GM23338 (cell line): Measurements from ENCODE around the gene SORD. TPM values are rescaled to one million over a fixed set of nuclear protein-coding genes. Genes with fewer than 3 reads are reported as not detected.
"Not testable (repeated sequence)": the region's sequence is repeated elsewhere in the genome, so short reads cannot be mapped to it uniquely, and the experiment has no call there.

ENCODE experiments used
- ATAC-seq: fragments of 200-7000 bp; cut with Tn5 transposase; 3 replicates; pipeline ENCODE4 v1.9.1; 2020
- DNase-seq: peaks from one replicate; pipeline ENCODE4 v3.0.0-alpha.2; 2015; ENCODE audit warnings: low spot score
- H2AFZ ChIP-seq: fragments of 200-600 bp; sonication (generic); 2 replicates; pipeline ENCODE4 v1.8.0; 2016; ENCODE audit warnings: antibody characterized with exemption, mild to moderate bottlenecking, moderate library complexity
- H3F3A ChIP-seq: fragments of 200-600 bp; sonication (generic); replicated peaks from 2 replicates; pipeline ENCODE4 v1.8.0; 2017; ENCODE audit warnings: antibody characterized with exemption, mixed run types, low read depth
- H3K27ac ChIP-seq: fragments of 200-600 bp; sonication (generic); 2 replicates; pipeline ENCODE4 v1.6.1; 2016; ENCODE audit warnings: low read depth
- H3K27me3 ChIP-seq: fragments of 200-600 bp; sonication (generic); 2 replicates; pipeline ENCODE4 v1.8.0; 2016; ENCODE audit warnings: mild to moderate bottlenecking, mixed run types, moderate library complexity; ENCODE audit not compliant: insufficient read depth
- H3K36me3 ChIP-seq: fragments of 200-600 bp; sonication (generic); 2 replicates; pipeline ENCODE4 v1.8.0; 2016; ENCODE audit warnings: mild to moderate bottlenecking; ENCODE audit not compliant: insufficient read depth
- H3K4me1 ChIP-seq: fragments of 200-600 bp; sonication (generic); 2 replicates; pipeline ENCODE4 v1.8.0; 2016; ENCODE audit warnings: mild to moderate bottlenecking, moderate library complexity; ENCODE audit not compliant: insufficient read depth
- H3K4me2 ChIP-seq: fragments of 200-600 bp; sonication (generic); 2 replicates; pipeline ENCODE4 v1.7.1; 2017; ENCODE audit warnings: mixed run types
- H3K4me3 ChIP-seq: fragments of 200-600 bp; sonication (generic); 2 replicates; pipeline ENCODE4 v1.6.1; 2016; ENCODE audit warnings: mixed run types
- H3K79me2 ChIP-seq: fragments of 200-600 bp; sonication (generic); replicated peaks from 2 replicates; pipeline ENCODE4 v1.8.0; 2017; ENCODE audit warnings: mild to moderate bottlenecking; ENCODE audit not compliant: insufficient read depth
- H3K9me2 ChIP-seq: fragments of 200-600 bp; sonication (generic); 2 replicates; pipeline ENCODE4 v1.8.0; 2017; ENCODE audit not compliant: insufficient read depth
- H4K20me1 ChIP-seq: fragments of 200-600 bp; sonication (generic); replicated peaks from 2 replicates; pipeline ENCODE4 v1.8.0; 2017; ENCODE audit warnings: mild to moderate bottlenecking; ENCODE audit not compliant: insufficient read depth
- H3K27ac Mint-ChIP-seq: 2 replicates; pipeline ENCODE4 v1.8.0; 2020; ENCODE audit warnings: inconsistent platforms, mild to moderate bottlenecking, moderate library complexity, mixed read lengths
- H3K27me3 Mint-ChIP-seq: 3 replicates; pipeline ENCODE4 v1.8.0; 2022; ENCODE audit warnings: low read depth, mild to moderate bottlenecking, moderate library complexity, mixed read lengths, inconsistent platforms; ENCODE audit not compliant: insufficient read depth, poor library complexity
- H3K36me3 Mint-ChIP-seq: 3 replicates; pipeline ENCODE4 v1.8.0; 2021; ENCODE audit warnings: low read depth, mild to moderate bottlenecking, inconsistent platforms, moderate library complexity, mixed read lengths
- H3K4me1 Mint-ChIP-seq: 3 replicates; pipeline ENCODE4 v1.8.0; 2020; ENCODE audit warnings: mild to moderate bottlenecking, inconsistent platforms, mixed read lengths
- H3K4me3 Mint-ChIP-seq: 3 replicates; pipeline ENCODE4 v1.8.0; 2021; ENCODE audit warnings: moderate library complexity, mild to moderate bottlenecking, inconsistent platforms, mixed read lengths
- H3K9me3 Mint-ChIP-seq: 3 replicates; pipeline ENCODE4 v1.8.0; 2020; ENCODE audit warnings: moderate library complexity, mild to moderate bottlenecking, inconsistent platforms, mixed read lengths
- STAT1 ChIP-seq: IDR thresholded peaks from one replicate; pipeline ENCODE4 v1.6.1; 2016; ENCODE audit warnings: antibody characterized with exemption; ENCODE audit not compliant: unreplicated experiment
- polyA plus RNA-seq: library from polyadenylated mRNA; unstranded; fragments of >200 nt; fragmentation: Nextera tagmentation; extraction: Ambion mirVana; gene quantifications from 2 replicates; pipeline ENCODE4 v1.2.1, GENCODE V29; 2016
- total RNA-seq: library from RNA; depleted of rRNA; stranded (reverse); fragments of >200 nt; shearing (Covaris generic); gene quantifications from 2 replicates; pipeline ENCODE4 v1.2.3, GENCODE V29; 2014
- TF ChIP-seq, protein P1 (sequence below): fragments of 250-450 bp; sonication (Bioruptor Pico); IDR thresholded peaks from 2 replicates; pipeline ENCODE4 v1.5.0; 2020; ENCODE audit warnings: mild to moderate bottlenecking, moderate library complexity

The SORD gene
- total and polyA plus RNA-seq, 2 experiments from 2014 or later: 12.5 to 55.0 TPM

DNA sequence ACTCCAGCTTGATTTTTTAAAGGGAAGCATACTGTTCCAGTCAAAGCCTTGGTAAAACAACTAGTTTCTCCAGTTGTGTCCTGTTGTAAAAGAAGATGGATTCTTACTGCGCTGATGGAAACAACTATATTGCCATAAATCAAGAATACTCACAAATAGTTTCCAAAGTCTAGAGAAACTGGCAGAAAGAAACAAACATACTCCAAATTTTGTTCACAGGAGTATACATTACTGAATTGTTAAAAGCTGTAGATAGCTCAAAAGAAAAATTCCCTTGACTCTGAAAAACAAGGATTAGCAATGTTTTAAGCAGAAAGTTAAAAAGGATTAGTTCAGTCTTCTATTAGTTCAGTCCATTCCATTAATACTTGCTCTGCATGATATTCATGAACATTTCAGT, 27.6 kb downstream of the SORD start:
- H3K9me2 ChIP-seq: no peaks in the 10 kb centered on the region
- H3K9me3 Mint-ChIP-seq: peaks cover 59% of the 10 kb centered on the region
- ATAC-seq (no peak), DNase-seq (no peak)
- H3K27me3 Mint-ChIP-seq: no peaks in the 10 kb centered on the region
- H4K20me1 ChIP-seq: no peaks in the 10 kb centered on the region
- no peaks in the 10 kb centered on the region for H3K27me3 ChIP-seq
- H3K79me2 ChIP-seq: peaks cover 7% of the 10 kb centered on the region; the same call in 1 of the 2 replicates
- no peak overlapping the region for H3K4me2 ChIP-seq
- H3K4me3 ChIP-seq: no peak overlapping the region
- TF ChIP-seq, protein P1, sequence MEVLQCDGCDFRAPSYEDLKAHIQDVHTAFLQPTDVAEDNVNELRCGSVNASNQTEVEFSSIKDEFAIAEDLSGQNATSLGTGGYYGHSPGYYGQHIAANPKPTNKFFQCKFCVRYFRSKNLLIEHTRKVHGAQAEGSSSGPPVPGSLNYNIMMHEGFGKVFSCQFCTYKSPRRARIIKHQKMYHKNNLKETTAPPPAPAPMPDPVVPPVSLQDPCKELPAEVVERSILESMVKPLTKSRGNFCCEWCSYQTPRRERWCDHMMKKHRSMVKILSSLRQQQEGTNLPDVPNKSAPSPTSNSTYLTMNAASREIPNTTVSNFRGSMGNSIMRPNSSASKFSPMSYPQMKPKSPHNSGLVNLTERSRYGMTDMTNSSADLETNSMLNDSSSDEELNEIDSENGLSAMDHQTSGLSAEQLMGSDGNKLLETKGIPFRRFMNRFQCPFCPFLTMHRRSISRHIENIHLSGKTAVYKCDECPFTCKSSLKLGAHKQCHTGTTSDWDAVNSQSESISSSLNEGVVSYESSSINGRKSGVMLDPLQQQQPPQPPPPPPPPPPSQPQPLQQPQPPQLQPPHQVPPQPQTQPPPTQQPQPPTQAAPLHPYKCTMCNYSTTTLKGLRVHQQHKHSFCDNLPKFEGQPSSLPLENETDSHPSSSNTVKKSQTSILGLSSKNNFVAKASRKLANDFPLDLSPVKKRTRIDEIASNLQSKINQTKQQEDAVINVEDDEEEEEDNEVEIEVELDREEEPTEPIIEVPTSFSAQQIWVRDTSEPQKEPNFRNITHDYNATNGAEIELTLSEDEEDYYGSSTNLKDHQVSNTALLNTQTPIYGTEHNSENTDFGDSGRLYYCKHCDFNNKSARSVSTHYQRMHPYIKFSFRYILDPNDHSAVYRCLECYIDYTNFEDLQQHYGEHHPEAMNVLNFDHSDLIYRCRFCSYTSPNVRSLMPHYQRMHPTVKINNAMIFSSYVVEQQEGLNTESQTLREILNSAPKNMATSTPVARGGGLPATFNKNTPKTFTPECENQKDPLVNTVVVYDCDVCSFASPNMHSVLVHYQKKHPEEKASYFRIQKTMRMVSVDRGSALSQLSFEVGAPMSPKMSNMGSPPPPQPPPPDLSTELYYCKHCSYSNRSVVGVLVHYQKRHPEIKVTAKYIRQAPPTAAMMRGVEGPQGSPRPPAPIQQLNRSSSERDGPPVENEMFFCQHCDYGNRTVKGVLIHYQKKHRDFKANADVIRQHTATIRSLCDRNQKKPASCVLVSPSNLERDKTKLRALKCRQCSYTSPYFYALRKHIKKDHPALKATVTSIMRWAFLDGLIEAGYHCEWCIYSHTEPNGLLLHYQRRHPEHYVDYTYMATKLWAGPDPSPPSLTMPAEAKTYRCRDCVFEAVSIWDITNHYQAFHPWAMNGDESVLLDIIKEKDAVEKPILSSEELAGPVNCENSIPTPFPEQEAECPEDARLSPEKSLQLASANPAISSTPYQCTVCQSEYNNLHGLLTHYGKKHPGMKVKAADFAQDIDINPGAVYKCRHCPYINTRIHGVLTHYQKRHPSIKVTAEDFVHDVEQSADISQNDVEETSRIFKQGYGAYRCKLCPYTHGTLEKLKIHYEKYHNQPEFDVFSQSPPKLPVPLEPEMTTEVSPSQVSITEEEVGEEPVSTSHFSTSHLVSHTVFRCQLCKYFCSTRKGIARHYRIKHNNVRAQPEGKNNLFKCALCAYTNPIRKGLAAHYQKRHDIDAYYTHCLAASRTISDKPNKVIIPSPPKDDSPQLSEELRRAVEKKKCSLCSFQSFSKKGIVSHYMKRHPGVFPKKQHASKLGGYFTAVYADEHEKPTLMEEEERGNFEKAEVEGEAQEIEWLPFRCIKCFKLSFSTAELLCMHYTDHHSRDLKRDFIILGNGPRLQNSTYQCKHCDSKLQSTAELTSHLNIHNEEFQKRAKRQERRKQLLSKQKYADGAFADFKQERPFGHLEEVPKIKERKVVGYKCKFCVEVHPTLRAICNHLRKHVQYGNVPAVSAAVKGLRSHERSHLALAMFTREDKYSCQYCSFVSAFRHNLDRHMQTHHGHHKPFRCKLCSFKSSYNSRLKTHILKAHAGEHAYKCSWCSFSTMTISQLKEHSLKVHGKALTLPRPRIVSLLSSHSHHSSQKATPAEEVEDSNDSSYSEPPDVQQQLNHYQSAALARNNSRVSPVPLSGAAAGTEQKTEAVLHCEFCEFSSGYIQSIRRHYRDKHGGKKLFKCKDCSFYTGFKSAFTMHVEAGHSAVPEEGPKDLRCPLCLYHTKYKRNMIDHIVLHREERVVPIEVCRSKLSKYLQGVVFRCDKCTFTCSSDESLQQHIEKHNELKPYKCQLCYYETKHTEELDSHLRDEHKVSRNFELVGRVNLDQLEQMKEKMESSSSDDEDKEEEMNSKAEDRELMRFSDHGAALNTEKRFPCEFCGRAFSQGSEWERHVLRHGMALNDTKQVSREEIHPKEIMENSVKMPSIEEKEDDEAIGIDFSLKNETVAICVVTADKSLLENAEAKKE (CRISPR knock-in tag): no peak
- TF ChIP-seq STAT1: no peak
- H3K4me1 Mint-ChIP-seq: no peaks in the 10 kb centered on the region
- H3F3A ChIP-seq: no peaks in the 10 kb centered on the region
- peaks cover 23% of the 10 kb centered on the region for H3K36me3 ChIP-seq
- no peaks in the 10 kb centered on the region for H3K4me1 ChIP-seq
- no peak overlapping the region for H2AFZ ChIP-seq
- H3K27ac ChIP-seq: no peak overlapping the region
- H3K36me3 Mint-ChIP-seq: peaks cover 78% of the 10 kb centered on the region
- H3K4me3 Mint-ChIP-seq: no peak overlapping the region
- no peak overlapping the region for H3K27ac Mint-ChIP-seq

DNA sequence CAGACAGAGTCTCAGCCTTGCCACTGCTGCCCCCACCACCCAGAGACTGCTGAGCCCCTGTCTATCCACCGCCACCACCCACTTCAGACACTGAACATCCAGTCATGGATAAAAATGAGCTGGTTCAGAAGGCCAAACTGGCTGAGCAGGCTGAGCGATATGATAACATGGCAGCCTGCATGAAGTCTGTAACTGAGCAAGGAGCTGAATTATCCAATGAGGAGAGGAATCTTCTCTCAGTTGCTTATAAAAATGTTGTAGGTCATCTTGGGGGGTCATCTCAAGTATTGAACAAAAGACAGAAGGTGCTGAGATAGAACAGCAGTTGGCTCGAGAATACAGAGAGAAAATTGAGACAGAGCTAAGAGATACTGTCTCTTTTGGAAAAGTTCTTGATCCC, 29.7 kb downstream of the SORD start:
- not testable (repeated sequence) for H3K4me3 ChIP-seq, H4K20me1 ChIP-seq, H2AFZ ChIP-seq, H3K4me3 Mint-ChIP-seq, H3F3A ChIP-seq, H3K4me2 ChIP-seq, H3K9me2 ChIP-seq, DNase-seq, H3K27ac Mint-ChIP-seq, ATAC-seq, H3K27ac ChIP-seq, H3K4me1 Mint-ChIP-seq, H3K27me3 ChIP-seq, H3K4me1 ChIP-seq, H3K27me3 Mint-ChIP-seq, H3K79me2 ChIP-seq
- H3K36me3 ChIP-seq: peaks cover 28% of the 10 kb centered on the region
- peaks cover 78% of the 10 kb centered on the region for H3K36me3 Mint-ChIP-seq
- H3K9me3 Mint-ChIP-seq: peaks cover 64% of the 10 kb centered on the region

DNA sequence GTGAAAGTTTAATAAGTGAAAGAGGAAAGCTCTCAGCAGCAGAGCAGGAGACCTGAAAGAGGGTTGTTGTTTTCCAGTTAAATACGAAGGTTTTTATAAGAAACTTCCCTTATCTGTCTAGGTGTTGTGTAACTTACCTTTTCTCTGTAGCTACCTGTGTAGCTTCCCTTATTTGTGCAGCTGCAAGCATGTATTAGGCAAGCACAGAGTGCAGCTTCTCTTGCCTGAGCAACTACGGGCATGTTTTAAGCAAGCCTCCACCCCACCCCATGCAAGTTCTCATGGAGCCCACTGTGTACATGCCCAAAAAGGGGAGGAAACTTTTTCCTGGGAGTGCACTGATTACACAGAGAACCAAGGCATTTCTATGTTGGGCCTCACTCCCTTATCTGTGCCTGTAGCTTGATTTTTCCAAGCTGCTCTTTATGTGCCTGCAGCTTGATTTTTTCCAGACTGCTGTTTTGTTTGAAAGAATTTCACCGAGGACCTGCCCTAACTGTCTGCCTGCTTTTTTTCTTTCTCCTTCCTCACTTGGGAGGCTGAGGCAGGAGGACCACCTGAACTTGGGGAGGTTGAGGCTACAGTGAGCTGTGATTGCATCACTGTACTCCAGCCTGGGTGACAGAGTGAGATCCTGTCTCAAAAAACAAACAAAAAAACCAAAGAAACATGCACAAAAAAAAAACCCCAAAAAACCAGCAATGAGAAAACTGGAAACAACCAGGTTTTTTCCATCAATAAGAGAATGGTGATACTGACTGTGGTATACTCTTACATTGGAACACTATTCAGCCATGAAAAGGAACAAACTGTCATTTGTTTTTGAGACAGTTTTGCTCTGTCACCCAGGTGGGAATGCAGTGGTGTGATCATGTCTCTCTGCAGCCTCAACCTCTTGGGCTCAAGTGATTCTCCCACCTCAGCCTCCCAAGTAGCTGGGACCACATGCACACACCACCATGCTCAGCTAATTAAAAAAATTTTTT, 36.0 kb downstream of the SORD start:
- not testable (repeated sequence) for H3K9me2 ChIP-seq, H3K4me3 ChIP-seq, H3K4me1 Mint-ChIP-seq, ATAC-seq, H3K4me3 Mint-ChIP-seq, H3K79me2 ChIP-seq, H3F3A ChIP-seq, H2AFZ ChIP-seq, H4K20me1 ChIP-seq, H3K36me3 ChIP-seq, H3K4me2 ChIP-seq, H3K27me3 ChIP-seq, H3K27ac ChIP-seq, H3K27ac Mint-ChIP-seq, H3K4me1 ChIP-seq, H3K27me3 Mint-ChIP-seq, DNase-seq
- Mint-ChIP-seq H3K36me3 (peaks cover 63% of the 10 kb centered on the region), H3K9me3 (peaks cover 25% of the 10 kb centered on the region)

DNA sequence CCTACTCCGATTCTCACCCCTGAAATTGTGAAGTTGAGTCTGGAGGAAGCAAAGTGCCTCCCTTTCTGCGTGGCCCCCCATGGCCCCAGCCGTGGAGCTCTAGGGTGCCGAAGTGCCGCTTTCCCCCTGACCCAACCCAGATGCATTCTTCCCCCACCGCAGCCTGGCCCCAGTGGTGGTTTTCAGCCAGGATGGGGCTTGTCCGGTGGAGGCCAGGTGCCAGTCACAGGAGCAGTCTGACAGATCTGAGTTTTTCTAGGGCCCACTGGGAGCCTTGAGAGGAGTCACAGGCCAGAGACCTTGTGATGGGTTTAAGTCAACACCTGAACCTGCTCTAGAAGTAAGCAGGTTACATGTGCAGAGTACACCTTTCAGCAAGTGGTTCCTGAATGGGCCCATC, 39.3 kb downstream of the SORD start:
- not testable (repeated sequence) for H2AFZ ChIP-seq, H3K4me1 Mint-ChIP-seq, ATAC-seq, H3K9me2 ChIP-seq, H3K36me3 ChIP-seq, H4K20me1 ChIP-seq, H3F3A ChIP-seq, H3K4me3 Mint-ChIP-seq, H3K27ac ChIP-seq, H3K4me2 ChIP-seq, H3K27ac Mint-ChIP-seq, H3K4me1 ChIP-seq, H3K79me2 ChIP-seq, H3K27me3 Mint-ChIP-seq, DNase-seq, H3K4me3 ChIP-seq, H3K27me3 ChIP-seq
- peaks cover 19% of the 10 kb centered on the region for H3K9me3 Mint-ChIP-seq
- H3K36me3 Mint-ChIP-seq: peaks cover 50% of the 10 kb centered on the region
